Urothelium cell line (cell line): ENCODE measurements around the gene CAPN13.

Experiments used
- DNase-seq: peaks from one replicate; pipeline ENCODE4 v3.0.0; 2011; ENCODE audit warnings: low spot score, mixed read lengths
- FAIRE-seq: peaks from 2 replicates; lab custom pipeline; 2011; peaks lifted over from hg19 to GRCh38; lab: Jason Lieb, UNC

Gene CAPN13

GRCh38 chr2:30686000-30686399 lies 121.2 kb downstream of the CAPN13 start:
- DNase-seq = peak; percentile 40
- no peak for FAIRE-seq

DNA sequence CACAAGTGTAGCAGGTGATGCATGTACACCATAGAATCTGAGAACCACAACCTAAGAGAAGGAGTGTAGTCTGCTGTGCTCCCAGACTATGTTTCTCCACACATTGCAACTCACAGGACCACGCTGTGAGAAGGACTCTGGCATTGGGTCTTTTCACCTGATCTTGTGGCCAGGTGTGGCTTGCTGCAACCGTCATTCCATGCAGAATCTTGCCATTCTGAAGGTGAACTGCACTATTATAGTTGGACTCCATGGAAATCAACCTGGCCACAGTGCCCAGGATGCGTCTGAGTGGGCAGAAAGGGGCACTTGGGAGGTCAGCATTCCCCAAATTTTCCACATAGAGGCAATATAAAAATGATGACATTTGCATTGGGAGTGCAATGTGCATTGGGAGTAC lies 122.2 kb downstream of the CAPN13 start:
- DNase-seq = no peak
- no peak for FAIRE-seq

- DNase-seq (no peak), FAIRE-seq (no peak)
Observed at GRCh38 chr2:30684516-30684915, 122.7 kb downstream of the CAPN13 start.

- DNase-seq (no peak), FAIRE-seq (no peak)
Observed at GRCh38 chr2:30684026-30684425, 123.2 kb downstream of the CAPN13 start.

GRCh38 chr2:30683236-30683956 lies 123.8 kb downstream of the CAPN13 start:
- DNase-seq (no peak), FAIRE-seq (peak; percentile 37)

- DNase-seq = no peak
- no peak for FAIRE-seq
Observed at GRCh38 chr2:30681022-30681421, 126.2 kb downstream of the CAPN13 start.

DNA sequence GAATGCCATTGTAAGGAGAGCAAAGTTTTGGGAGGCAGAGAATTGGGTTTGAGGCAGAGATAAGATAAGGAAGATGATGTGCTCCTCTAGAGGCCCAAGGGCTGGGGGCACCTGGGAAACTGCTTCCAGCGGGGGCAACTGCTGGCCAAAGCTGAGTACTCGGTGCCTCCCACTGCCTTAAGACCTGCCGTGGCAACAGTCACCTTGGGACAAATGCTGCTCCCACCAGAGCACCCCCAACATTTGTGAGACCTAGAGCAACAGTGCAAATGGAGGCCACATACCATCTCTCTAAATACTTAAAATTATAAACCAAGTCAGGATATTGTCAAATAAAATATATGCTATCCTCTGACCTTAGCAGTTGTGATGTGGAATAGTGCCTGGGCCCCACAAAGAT lies 127.1 kb downstream of the CAPN13 start:
- DNase-seq (no peak), FAIRE-seq (no peak)

DNA sequence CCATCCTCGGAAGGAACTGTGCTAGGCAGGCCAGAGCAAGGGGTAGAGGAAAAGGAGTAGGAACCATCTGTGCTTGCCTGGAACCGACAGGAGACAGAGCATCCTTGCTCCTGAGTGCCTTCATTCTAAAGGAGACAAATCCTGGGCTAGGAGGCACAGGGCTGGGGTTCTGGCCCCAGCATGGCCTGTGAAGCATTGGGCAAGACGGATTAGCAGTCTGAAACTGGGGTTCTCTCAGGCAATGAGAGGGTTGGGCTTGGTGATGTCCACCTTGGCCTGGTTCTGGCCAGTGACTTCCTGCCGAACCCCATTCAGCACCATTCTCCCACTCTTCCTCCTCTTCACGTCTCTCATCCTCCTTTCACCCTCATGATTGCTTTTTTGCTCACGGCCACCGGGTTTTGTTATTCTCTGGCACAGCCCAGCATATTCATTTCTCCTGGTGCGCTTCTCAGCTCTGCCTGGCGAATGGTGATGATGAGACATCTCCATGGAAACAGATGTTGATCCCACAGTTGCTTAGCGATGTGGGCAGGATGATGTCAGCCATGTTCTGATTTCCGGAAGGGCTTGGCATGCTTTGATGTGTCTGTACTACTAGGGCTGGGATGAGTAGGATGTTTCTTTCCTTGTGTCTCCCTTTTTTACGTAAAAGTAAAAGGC lies 127.7 kb downstream of the CAPN13 start:
- no peak for FAIRE-seq
- peak; percentile 38 for DNase-seq

GRCh38 chr2:30678410-30679137 lies 128.7 kb downstream of the CAPN13 start:
- FAIRE-seq (no peak), DNase-seq (no peak)

GRCh38 chr2:30677861-30678385 lies 129.3 kb downstream of the CAPN13 start:
- DNase-seq = no peak
- FAIRE-seq = no peak

DNA sequence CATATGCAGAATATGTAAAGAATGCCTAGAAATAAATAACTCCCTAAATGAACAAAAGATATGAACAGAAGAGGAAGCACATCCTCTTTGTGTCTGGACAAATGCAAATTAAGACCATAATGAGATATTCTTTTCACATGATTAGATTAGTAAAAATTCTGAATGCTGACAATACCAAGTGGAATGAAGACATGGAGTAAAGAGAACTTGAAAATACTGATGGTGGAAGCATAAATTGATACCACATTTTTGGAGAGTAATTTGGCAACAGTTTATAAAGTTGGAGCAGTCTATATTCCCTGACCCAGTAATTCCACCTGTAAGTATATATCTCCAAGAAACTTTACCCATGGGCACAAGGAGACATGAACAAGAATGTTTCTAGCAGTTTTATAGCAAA lies 130.0 kb downstream of the CAPN13 start:
- no peak for FAIRE-seq
- DNase-seq = no peak

DNA sequence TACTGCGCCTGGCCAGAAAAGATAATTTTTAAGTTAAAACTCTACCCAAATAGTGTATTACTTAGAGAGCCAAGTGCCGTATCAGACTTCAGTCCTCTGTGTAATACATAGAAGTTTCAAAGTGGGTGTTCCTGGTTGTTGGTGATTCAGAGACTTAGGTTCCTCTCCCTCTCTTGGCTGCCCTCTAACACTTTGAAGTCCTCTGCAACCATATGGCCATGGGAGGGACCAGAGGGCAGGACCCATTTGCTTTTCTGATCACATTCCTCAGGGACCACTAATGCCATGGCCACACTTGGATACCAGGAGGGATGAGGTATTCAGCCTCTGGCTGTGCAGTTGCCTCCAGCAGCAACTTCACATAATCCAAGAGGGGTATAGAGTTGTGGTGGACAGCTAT lies 131.5 kb downstream of the CAPN13 start:
- FAIRE-seq = no peak
- DNase-seq = no peak

DNA sequence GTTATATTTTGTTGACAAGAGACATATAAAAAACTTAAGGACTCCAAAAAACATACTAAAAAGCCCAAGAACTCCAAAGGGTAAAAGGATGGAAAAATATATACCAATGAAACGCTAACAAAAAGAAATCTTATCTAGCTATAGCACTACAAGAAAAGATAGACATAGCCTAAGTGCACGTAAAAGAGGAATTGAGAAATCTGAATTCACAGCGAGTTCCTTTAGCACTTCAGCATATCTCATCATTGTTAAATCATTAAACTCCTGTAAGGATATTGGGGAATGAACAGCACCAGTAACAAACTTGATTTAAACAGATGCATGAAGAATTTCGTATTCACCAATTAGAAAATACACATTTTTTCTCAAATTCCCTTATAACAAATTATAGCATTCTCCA lies 134.1 kb downstream of the CAPN13 start:
- DNase-seq = no peak
- FAIRE-seq = no peak
